SU-DHL-6 (cell line): ENCODE results near the gene KDM2B.

Experiments used
- CTCF ChIP-seq: fragments of 200-600 bp; sonication (generic); IDR thresholded peaks from one replicate; pipeline ENCODE4 v1.5.1; 2017; ENCODE audit warnings: antibody characterized with exemption, mild to moderate bottlenecking, low read length, moderate library complexity; ENCODE audit not compliant: insufficient read depth, poor library complexity, severe bottlenecking
- EZH2phosphoT487 ChIP-seq: fragments of 200-600 bp; sonication (generic), shearing (Covaris generic); conservative IDR thresholded peaks from 2 replicates; pipeline ENCODE4 v1.6.1; 2018; ENCODE audit warnings: mild to moderate bottlenecking, antibody characterized with exemption, low read length, moderate library complexity, mixed read lengths

- no peak for TF ChIP-seq CTCF
- TF ChIP-seq EZH2phosphoT487 = no peak
These were observed 72.8 kb downstream of the KDM2B start for GRCh38 chr12:121507984-121508383.
